Suprapubic skin (tissue), 3 donors: Measurements from ENCODE around the gene SHC3.

ENCODE experiments used
- EP300 ChIP-seq: sonication (generic); formaldehyde crosslinking; IDR thresholded peaks from one replicate; pipeline ENCODE4 v1.6.1; 2017; ENCODE audit warnings: antibody characterized with exemption
- TF ChIP-seq, protein P1 (sequence below), 2 donors: fragments of 200-600 bp in 1 of 2; fragments of 450-650 bp in 1 of 2; sonication (generic) in 1 of 2; IDR thresholded peaks; one replicate each; pipeline ENCODE4 v1.5.1; 2016 to 2019; ENCODE audit warnings: antibody characterized with exemption in 2 of 2, mild to moderate bottlenecking in 1 of 2, moderate library complexity in 1 of 2

- TF ChIP-seq, protein P1, sequence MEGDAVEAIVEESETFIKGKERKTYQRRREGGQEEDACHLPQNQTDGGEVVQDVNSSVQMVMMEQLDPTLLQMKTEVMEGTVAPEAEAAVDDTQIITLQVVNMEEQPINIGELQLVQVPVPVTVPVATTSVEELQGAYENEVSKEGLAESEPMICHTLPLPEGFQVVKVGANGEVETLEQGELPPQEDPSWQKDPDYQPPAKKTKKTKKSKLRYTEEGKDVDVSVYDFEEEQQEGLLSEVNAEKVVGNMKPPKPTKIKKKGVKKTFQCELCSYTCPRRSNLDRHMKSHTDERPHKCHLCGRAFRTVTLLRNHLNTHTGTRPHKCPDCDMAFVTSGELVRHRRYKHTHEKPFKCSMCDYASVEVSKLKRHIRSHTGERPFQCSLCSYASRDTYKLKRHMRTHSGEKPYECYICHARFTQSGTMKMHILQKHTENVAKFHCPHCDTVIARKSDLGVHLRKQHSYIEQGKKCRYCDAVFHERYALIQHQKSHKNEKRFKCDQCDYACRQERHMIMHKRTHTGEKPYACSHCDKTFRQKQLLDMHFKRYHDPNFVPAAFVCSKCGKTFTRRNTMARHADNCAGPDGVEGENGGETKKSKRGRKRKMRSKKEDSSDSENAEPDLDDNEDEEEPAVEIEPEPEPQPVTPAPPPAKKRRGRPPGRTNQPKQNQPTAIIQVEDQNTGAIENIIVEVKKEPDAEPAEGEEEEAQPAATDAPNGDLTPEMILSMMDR (IDR thresholded peaks at IDR 0.05): no peak
- TF ChIP-seq EP300: no peak
These were observed 99.2 kb downstream of the SHC3 start for GRCh38 chr9:89079391-89079790.
